Measurements from ENCODE around the gene TRIM75.
"Not testable (repeated sequence)": the region's sequence is repeated elsewhere in the genome, so short reads cannot be mapped to it uniquely, and the experiment has no call there.

The TRIM75 gene

DNA sequence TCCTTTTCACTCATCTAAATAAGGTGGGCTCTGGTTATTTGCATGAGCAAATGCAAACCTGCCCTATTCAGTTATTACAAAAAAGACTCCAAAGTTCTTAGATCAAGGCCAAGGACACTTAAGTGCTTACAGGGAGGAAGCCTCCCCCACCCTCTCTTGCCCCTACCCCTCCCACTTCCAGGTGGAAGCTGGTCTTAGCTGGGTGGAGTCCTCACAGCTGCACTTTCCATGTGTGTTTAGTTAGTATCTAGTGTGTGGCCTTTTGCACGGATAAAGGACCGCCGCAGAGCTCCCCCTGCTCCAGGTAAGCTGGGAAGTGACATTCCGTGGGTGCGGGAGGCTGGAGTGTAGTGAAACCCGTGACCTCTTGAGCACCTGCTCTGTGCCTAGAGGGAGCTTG lies at the start of gene TRIM75:
TRIM75 (plus strand) TSS at position 222 of the 400 bp plus-strand sequence. CDS start 5,282 bp downstream, outside the sequence.
- DNase-seq (ENCODE audit: low spot score) = no peak

DNA sequence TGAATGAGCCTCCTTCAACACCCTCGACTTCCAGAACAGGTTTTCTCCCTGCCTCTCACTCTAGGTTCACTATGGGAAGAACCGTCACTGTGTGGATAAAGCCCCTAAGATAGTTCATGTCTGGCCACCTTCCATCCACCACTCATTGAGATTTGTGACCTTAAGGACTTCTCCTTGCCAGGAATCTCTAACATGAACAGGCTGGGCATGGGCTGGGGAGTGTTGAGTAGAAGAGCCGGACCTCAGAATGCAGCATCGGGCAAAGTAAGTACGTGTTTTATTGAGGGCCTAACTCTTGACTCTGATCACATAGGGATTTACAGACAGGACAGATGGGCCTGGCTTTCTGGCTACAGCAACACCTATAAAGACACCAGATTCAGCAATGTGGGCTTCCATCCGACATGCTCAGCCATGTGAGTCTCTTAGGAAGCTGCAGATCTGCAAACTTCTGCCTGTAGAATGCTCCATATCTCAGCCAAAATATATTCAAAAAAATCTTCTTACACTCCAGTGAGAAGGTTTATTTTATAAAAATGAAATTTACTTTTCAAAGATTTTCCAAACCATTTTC lies 48.2 kb upstream of the TRIM75 start:
- DNase-seq (ENCODE audit: low spot score) = no peak

DNA sequence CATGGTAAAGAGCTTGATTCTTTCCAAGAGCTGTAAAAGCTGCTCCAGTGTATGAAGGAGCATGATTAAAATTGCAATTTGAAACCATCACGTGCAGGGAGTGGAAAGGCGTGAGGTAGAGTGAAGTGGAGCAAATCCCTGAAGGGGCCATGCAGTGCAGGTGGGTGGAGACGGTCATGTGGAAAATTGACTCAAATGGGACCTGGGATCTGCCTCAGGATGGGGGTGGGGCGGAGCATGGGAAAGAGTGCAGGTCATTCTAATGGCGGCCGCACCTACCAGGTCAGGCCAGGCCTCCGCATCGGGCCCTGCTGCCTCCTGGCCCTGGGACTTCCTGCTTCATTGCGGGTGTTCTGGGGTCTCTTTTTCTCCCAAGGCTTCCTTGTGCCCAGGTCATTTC lies 47.2 kb upstream of the TRIM75 start:
- no peak for DNase-seq (ENCODE audit: low spot score)

DNA sequence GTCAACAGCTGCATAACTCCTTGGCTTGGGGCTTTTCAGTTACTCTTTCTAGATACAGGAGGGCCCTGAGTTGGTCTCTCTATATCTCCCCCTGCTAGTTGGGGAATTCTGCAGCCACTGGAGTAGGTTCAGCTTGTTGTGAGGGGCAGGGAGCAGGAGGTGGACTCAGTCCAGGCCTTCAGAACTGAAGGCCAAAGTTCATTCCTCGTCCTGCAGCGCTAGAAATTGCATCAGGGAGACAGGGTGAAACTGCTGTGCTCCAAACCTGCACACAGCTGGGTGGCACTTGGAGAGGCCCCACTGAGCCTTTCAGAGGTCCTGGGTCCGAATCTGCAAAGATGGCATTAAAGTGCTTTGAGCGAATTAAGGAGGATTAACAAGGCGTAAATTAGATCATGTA lies 46.8 kb upstream of the TRIM75 start:
- no peak for DNase-seq (ENCODE audit: low spot score)

DNA sequence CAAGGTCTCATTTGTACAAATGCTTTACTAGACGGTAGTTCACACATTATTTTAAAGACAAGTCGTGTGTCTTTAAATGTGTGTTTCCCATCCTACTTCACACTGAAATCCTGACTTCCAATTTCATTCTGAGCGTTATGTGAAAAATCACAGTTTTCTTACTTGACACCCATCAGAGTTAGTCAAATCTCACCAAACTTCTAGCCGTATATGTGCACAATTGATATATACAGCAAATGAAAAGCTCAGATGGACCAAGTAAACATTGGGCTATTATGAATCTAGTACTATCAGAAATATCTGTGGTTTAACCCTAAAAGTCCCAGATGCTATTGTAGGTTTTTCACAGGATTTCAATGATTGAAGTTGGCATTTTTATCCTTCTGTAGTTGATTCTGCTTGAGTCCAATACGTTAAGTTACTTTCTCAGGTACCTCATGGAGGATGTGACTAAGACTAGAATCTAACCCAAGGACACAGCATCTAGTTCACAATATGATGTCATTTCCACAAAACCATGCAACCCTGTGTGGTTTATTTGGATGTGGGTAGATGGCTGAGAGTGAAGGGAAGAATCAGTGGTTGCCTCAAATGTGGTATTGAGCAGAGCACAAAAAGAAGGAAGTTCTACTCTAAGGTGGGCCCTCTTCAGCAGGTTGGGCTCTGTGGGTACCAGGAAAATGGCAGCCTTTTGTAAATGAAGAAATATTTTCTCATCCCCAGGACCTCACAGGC lies 44.0 kb upstream of the TRIM75 start:
- no peak for DNase-seq (ENCODE audit: low spot score)

DNA sequence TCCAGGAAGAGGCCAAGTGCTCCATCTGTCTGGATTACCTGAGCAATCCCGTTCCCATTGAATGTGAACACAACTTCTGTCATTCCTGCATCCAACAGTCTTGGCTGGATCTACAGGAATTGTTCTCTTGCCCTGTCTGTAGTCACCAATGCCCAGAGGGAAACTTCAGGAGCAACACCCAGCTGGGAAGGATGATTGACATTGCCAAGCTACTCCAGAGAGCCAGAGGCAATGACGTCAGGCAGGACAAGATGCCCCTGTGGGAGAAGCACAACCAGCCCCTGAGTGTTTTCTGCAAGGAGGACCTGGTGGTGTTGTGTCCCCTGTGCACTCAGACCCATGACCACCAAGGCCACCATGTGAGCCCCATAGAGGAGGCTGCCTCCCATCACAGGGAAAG lies 43.2 kb upstream of the TRIM75 start:
- DNase-seq (ENCODE audit: low spot score) = no peak

DNA sequence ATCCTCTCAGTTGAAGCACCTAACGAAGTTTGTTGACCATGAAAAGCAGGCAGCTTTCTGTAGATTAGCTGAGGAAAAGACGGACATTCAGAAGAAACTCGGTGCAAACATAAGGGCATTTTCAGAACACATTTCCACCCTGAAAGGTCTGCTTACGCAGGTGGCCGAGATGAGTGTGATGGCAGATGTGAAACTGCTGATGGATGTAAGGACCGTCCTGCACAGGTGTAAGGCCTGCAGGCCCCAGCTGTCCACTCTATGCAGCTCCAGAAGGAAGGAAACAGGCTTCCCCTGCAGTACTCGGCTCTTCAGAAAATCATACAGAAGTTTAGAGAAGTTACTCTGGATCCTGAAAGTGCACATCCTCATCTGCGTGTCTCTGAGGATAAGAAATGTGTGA lies 42.7 kb upstream of the TRIM75 start:
- DNase-seq (ENCODE audit: low spot score) = no peak

DNA sequence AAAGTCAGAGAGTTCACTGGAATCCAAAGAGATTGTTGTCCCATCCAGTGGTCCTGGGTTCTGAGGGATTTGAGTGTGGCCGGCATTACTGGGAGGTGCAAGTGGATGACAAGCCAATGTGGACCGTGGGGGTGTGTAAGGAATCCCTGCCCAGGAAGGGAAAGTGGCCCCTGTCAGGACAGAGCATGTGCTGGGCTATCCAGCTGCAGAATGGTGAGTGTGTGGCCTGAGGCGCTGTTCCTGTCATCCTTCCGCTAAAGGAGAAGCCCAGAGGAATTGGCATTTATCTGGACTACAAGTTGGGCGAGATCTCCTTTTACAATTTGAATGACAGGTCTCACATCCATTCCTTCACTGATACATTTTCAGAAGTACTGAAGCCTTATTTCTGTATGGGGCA lies 42.3 kb upstream of the TRIM75 start:
- no peak for DNase-seq (ENCODE audit: low spot score)

DNA sequence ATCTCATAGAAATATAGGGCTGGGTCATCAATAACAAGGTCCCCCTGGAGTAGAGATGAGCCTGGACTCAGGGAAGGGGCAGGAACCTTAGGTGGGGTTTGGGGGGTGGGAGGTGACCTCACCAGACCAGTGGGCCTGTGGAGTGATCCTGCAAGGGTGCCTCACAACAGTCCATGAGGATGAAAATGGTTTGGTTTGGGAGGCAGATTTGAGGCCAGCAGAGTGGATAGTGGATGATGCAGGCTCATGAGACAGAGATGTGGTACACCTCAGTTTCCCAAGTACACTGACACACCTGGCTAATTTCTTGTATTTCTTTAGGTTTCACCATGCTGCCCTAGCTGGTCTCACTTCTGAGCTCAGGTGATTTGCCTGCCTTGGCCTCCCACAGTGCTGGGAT lies 40.0 kb upstream of the TRIM75 start:
- DNase-seq (ENCODE audit: low spot score) = no peak

DNA sequence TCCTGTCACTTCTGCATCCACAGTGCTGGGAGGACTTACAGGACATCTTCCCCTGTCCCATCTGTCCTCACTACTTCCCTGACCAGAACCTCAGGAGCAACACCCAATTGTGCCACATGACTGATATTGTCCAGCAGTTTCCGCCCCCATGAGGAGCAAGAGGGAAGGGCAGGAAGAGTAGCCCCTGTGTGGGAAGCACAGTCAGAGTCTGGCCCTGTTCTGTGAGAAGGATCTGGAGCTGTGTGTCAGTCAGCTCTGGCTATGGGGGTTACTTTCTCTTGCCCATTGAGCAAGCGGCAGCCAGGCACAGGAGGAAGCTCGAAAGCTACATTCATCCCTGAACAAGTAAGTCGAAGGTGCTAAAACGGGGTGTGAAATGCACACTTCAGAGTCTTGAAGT lies 36.7 kb upstream of the TRIM75 start:
- DNase-seq (ENCODE audit: low spot score) = no peak

DNA sequence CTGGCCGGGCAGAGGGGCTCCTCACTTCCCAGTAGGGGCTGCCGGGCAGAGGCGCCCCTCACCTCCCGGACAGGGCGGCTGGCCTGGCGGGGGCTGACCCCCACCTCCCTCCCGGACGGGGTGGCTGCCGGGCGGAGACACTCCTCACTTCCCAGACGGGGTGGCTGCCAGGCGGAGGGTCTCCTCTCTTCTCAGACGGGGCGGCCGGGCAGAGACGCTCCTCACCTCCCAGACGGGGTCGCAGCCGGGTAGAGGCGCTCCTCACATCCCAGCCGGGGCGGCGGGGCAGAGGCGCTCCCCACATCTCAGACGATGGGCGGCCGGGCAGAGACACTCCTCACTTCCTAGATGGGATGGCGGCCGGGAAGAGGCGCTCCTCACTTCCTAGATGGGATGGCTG lies 33.7 kb upstream of the TRIM75 start:
- not testable (repeated sequence) for DNase-seq (ENCODE audit: low spot score)

DNA sequence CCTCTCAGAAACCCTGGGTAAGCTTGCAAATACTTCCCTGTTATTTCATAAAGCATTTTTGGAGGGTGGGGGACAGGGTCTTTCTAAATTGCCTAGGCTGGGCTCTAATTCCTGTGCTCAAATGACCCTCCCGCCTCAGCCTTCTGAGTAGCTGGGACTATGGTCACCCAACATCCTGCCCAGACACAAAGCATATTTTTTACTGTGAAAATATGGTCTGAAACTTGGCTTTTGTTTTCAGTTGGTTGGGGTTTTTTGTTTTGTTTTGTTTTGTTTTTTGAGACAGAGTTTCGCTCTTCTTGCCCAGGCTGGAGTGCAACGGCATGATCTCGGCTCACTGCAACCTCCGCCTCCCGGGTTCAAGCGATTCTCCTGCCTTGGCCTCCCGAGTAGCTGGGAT lies 27.9 kb upstream of the TRIM75 start:
- not testable (repeated sequence) for DNase-seq (ENCODE audit: low spot score)

DNA sequence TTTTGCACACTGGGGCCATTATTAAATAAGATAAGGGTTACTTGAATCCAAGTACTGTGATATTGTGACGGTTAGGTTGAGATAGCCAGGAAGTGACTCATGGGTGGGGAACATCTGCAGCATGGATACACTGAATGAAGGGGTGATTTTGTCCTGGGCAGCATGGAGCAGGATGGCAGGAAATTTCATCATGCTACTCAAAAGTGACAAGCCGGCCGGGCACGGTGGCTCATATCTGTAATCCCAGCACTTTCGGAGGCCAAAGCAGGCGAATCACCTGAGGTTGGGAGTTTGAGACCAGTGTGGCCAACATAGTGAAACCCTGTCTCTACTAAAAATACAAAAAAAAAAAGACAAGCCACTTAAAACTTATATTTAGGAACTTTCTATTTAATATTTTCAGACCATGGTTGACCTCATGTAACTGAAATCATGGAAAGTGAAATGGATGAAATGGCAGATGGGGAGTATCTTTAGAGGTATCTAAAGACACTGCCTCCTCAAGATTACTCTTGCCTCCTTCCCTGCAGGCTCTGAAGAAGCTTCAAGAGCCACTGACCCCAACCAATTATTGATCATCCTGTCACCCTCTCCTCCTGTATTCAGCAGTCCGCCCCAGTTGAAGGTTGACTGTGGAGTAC lies 25.8 kb upstream of the TRIM75 start:
- DNase-seq (ENCODE audit: low spot score) = no peak

DNA sequence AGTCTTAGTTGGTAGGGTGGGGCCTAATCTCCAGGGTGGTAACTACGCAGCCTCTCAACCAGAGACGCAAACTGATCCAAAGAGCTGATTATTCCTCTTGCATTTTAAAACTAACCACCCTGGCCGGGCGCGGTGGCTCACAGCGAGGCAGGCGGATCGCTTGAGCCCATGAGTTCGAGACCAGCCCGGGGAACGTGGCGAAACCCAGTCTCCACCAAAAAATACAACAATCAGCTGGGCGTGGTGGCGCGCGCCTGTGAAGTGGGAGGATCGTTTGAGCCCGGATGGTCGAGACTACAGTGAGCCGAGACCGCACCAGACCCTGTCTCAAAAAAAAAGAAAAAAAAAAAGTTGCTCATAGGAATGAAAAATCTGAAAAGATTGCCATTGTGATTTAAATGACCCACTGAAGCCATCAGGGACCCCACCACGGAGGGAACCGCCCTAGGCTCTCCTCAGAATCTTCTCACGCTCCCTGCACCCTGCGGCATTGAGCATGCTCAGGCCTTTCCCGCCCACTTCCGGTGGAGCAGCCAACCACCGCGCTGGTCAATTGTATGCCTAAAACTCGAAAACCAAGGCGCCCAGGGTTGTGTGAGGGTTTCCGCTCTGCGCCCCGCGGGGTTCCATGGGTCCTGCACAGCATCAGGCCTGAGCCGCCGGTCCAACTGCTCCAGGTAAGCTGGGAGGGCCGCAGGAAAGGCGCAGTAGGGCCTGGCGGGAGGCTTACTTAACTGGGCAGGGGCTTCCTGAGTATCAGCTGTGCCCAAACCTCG lies 22.0 kb upstream of the TRIM75 start, which contains the start of gene TRIM60:
TRIM60 (plus strand) TSS at position 564 of the 776 bp plus-strand sequence. CDS start 8,074 bp downstream, outside the sequence.
- DNase-seq (ENCODE audit: low spot score) = no peak

DNA sequence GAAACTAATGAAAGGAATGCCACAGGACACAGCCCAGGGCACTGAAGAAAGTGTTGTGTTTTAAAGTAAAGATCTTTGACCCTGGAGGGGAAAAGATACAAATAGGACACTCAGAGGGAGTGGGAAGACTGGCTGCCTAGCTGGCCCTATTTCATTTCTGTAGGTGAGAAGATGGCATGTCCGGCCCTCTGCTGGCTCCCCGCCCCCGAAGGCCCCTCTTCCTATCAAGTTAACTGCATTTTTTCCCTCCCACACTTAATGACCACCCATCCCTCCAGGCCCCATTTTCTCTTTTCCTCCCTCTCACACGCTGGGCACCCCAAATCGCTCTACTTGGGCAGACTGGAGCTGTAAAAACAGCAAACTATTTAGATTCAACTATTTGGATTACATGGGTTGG lies 5.5 kb upstream of the TRIM75 start:
- DNase-seq (ENCODE audit: low spot score) = no peak

DNA sequence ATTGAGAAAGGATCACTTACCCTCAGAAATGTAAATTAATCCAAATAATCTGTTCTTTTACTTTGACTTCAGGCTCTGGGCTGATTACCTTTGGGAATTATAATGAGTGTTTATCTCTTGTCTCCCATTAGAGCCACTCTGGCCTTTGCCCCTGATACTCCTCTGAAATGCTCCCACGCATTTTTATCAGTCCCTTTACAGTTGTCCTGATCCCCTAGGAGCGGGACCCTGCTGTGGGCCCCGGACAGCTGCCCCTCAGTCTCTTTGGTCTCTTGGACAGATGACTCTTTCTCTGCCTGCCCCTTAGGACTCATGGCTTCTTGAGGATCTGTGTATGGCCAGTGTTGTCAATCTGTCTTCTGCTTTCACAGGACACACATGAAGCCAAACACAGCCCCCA lies 1.0 kb upstream of the TRIM75 start:
- DNase-seq (ENCODE audit: low spot score) = no peak

DNA sequence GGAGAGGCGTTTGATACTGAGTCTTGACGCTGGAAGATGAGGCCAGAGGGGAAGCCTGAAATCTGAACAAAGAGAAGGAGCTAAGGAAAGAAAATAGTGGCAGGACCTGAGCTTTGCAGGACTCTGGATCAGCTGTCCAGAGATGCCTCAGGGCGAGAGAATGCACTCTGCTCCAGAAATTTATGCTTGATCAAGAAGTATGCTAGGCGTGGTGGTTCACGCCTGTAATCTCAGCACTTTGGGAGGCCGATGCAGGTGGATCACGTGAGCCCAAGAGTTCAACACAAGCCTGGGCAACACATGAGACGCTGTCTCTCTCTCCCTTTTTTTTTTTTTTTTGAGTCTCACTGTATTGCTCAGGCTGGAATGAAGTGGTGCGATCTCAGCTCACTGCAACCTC lies 1.9 kb downstream of the TRIM75 start:
- no peak for DNase-seq (ENCODE audit: low spot score)

DNA sequence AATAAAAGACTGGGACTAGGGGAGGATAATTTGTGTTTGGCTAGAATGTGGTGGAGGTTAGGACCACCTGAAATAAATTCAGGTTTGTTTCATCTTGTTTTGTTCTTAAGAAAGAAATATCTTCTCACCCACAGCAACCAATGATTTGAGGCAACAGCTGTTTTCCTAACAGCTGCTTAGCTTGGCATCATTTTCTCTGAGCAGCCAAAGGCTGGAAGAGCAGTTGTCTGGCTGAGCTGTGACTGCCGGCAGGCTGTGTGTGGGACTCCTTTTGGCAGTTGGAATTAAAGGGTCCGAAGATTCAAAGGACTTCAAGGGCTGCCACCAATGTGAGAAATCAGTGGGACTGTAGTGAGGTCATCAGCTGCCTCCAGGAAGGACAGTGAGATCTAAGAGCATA lies 5.0 kb downstream of the TRIM75 start:
- DNase-seq (ENCODE audit: low spot score) = no peak

DNA sequence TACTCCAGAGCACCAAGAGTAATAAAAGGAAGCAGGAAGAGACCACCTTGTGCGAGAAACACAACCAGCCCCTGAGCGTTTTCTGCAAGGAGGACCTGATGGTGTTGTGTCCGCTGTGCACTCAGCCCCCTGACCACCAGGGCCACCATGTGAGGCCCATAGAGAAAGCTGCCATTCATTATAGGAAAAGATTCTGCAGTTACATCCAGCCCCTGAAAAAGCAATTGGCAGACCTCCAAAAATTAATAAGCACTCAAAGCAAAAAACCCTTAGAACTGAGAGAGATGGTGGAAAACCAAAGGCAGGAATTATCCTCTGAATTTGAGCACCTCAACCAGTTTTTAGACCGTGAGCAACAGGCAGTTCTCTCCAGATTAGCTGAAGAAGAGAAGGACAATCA lies 5.7 kb downstream of the TRIM75 start:
- no peak for DNase-seq (ENCODE audit: low spot score)

DNA sequence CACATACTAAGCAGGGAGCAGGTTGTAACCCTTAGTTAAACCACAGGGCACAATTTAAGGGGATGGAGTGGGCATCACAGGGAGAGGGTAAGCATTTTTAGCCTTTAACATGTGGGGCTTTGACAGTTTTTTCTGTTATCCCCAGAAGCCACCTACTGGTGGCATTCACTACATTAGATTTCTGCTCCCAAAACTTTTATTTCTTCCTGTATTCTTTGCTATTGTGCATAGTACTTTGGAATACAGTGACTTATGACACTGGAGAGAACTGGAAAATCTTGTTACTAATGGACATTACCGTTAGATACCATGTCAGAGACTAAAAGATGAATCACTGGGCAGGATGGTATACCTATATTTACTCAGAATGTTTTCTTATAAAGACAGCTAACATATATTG lies 7.3 kb downstream of the TRIM75 start:
- DNase-seq (ENCODE audit: low spot score) = no peak

DNA sequence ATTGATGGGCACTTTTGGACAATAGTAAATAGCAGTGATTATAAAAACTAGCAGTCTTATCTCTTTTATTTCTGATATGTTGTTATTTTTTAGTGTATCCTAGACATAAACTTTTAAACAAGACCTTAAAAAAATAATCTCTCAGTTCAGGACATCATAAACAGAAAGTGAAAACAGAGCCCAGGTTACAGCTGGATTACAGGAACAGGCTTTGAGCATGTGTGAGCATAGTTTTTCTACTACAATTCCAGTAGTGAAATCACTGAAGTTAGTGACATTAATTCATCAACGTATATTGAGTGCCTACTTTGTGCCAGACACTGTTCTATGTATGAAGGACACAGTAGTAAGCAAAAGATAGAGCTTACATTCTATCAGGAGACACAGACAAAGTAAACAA lies 16.9 kb downstream of the TRIM75 start:
- no peak for DNase-seq (ENCODE audit: low spot score)

DNA sequence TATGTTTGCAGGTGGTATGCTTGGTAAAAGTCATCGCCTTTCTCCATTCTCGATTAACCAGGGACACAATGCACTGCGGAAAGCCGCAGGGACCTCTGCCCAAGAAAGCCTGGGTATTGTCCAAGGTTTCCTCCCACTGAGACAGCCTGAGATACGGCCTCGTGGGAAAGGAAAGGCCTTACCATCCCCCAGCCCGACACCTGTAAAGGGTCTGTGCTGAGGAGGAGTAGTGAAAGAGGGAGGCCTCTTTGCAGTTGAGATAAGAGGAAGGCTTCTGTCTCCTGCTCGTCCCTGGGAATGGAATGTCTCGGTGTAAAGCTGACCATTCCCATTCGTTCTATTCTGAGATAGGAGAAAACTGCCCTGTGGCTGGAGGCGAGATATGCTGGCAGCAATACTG lies 19.7 kb downstream of the TRIM75 start:
- not testable (repeated sequence) for DNase-seq (ENCODE audit: low spot score)

All from AG08396 (cell line).